IMR-90 (cell line): ENCODE data around the gene RAPSN. TPM values are rescaled to one million over a fixed set of nuclear protein-coding genes. Genes with fewer than 3 reads are reported as not detected.

Experiments
- ATAC-seq: fragments of 200-7000 bp; cut with Tn5 transposase; 2 replicates; pipeline ENCODE4 v1.9.1; 2020; ENCODE audit warnings: low read depth, mild to moderate bottlenecking, moderate library complexity
- BruUV-seq: library from RNA; stranded (reverse); fragments of 400-500 nt; replicated peaks from 2 replicates; lab custom pipeline; 2021; lab: Mats Ljungman, UMichigan
- CTCF ChIA-PET: fragments of 300-600 bp; formaldehyde crosslinking; extraction: SDS; loops from one replicate; lab custom pipeline; 2021; ENCODE audit warnings: antibody characterized with exemption; lab: Yijun Ruan, JAX
- POLR2A ChIA-PET: fragments of 300-600 bp; sonication (Branson Sonifier 250); formaldehyde crosslinking; loops from one replicate; lab custom pipeline; 2022; ENCODE audit warnings: antibody characterized with exemption; ENCODE audit not compliant: unreplicated experiment; lab: Charles Lee
- DNase-seq: peaks from one replicate; pipeline ENCODE4 v3.0.0; 2013
- H2AFZ ChIP-seq: replicated peaks from 2 replicates; pipeline ENCODE3; 2013; ENCODE audit warnings: low read length, mild to moderate bottlenecking; ENCODE audit not compliant: poor library complexity
- H2AK5ac ChIP-seq: 2 replicates; pipeline ENCODE4 v1.6.1; 2013; ENCODE audit warnings: low read depth, low read length, inconsistent platforms
- H2AK9ac ChIP-seq: replicated peaks from 2 replicates; pipeline ENCODE3; 2013; ENCODE audit warnings: mild to moderate bottlenecking, low read depth, low read length, moderate library complexity; ENCODE audit not compliant: poor library complexity
- H2BK120ac ChIP-seq: 2 replicates; pipeline ENCODE4 v1.6.1; 2013; ENCODE audit warnings: low read depth, low read length, inconsistent platforms
- H2BK15ac ChIP-seq: 3 replicates; pipeline ENCODE4 v1.6.1; 2013; ENCODE audit warnings: low read depth, low read length, inconsistent platforms
- H2BK20ac ChIP-seq: 2 replicates; pipeline ENCODE4 v1.6.1; 2013; ENCODE audit warnings: low read depth, mild to moderate bottlenecking, inconsistent platforms, low read length, moderate library complexity
- H2BK5ac ChIP-seq: 2 replicates; pipeline ENCODE4 v1.6.1; 2013; ENCODE audit warnings: mild to moderate bottlenecking, low read depth, low read length, inconsistent platforms; ENCODE audit not compliant: poor library complexity, severe bottlenecking
- H3K14ac ChIP-seq: replicated peaks from 2 replicates; pipeline ENCODE4 v1.6.1; 2013; ENCODE audit warnings: low read depth, low read length, inconsistent platforms
- H3K18ac ChIP-seq: 2 replicates; pipeline ENCODE4 v1.6.1; 2013; ENCODE audit warnings: low read depth, low read length, control low read depth
- H3K23ac ChIP-seq: 2 replicates; pipeline ENCODE4 v1.6.1; 2013; ENCODE audit warnings: low read depth, low read length, inconsistent platforms
- H3K27ac ChIP-seq: 2 replicates; pipeline ENCODE4 v1.5.1; 2013; ENCODE audit warnings: mild to moderate bottlenecking, control low read depth, low read length; ENCODE audit not compliant: insufficient read depth
- H3K27me3 ChIP-seq: 2 replicates; pipeline ENCODE4 v1.6.1; 2013; ENCODE audit warnings: low read length; ENCODE audit not compliant: control insufficient read depth, insufficient read depth
- H3K36me3 ChIP-seq: 2 replicates; pipeline ENCODE4 v1.6.1; 2013; ENCODE audit warnings: low read length, mixed read lengths; ENCODE audit not compliant: control insufficient read depth, insufficient read depth
- H3K4ac ChIP-seq: 2 replicates; pipeline ENCODE4 v1.6.1; 2013; ENCODE audit warnings: low read depth, low read length, inconsistent platforms
- H3K4me1 ChIP-seq: 2 replicates; pipeline ENCODE4 v1.6.1; 2013; ENCODE audit warnings: low read length, mixed read lengths; ENCODE audit not compliant: control insufficient read depth, insufficient read depth
- H3K4me2 ChIP-seq: 2 replicates; pipeline ENCODE4 v1.6.1; 2013; ENCODE audit warnings: low read depth, mild to moderate bottlenecking, control low read depth, low read length, moderate library complexity
- H3K4me3 ChIP-seq: 2 replicates; pipeline ENCODE4 v1.5.1; 2013; ENCODE audit warnings: low read depth, mild to moderate bottlenecking, control low read depth, low read length, moderate library complexity; ENCODE audit not compliant: insufficient read depth
- H3K56ac ChIP-seq: 2 replicates; pipeline ENCODE4 v1.6.1; 2013; ENCODE audit warnings: low read length, inconsistent platforms; ENCODE audit not compliant: insufficient read depth; ENCODE audit errors: extremely low read depth
- H3K79me1 ChIP-seq, 2 experiments: 2 replicates each; pipeline ENCODE4 v1.6.1; 2013; ENCODE audit warnings: low read length in 2 of 2, inconsistent platforms in 1 of 2, low read depth in 1 of 2
- H3K9ac ChIP-seq: 2 replicates; pipeline ENCODE4 v1.6.1; 2013; ENCODE audit warnings: low read depth, low read length, control low read depth
- H3K9me1 ChIP-seq: 2 replicates; pipeline ENCODE4 v1.6.1; 2013; ENCODE audit warnings: low read length, inconsistent platforms; ENCODE audit not compliant: insufficient read depth
- H3K9me3 ChIP-seq: 2 replicates; pipeline ENCODE4 v1.6.1; 2013; ENCODE audit warnings: low read length; ENCODE audit not compliant: control insufficient read depth, insufficient read depth
- H4K20me1 ChIP-seq: 2 replicates; pipeline ENCODE4 v1.6.1; 2013; ENCODE audit warnings: low read length, inconsistent platforms; ENCODE audit not compliant: insufficient read depth
- H4K5ac ChIP-seq: 2 replicates; pipeline ENCODE4 v1.6.1; 2013; ENCODE audit warnings: mild to moderate bottlenecking, low read depth, low read length, control low read depth
- H4K8ac ChIP-seq, 2 experiments: 2 replicates each; pipeline ENCODE4 v1.6.1; 2013; ENCODE audit warnings: low read depth in 2 of 2, low read length in 2 of 2, control low read depth in 1 of 2, inconsistent platforms in 1 of 2
- H4K91ac ChIP-seq: 2 replicates; pipeline ENCODE4 v1.6.1; 2013; ENCODE audit warnings: low read depth, low read length, inconsistent platforms; ENCODE audit not compliant: insufficient read depth
- BHLHE40 ChIP-seq: fragments of 150-350 bp; IDR thresholded peaks from 2 replicates; pipeline ENCODE4 v1.6.1; 2016; ENCODE audit warnings: mild to moderate bottlenecking, low read depth, low read length
- CEBPB ChIP-seq: IDR thresholded peaks from 2 replicates; pipeline ENCODE4 v1.6.1; 2012; ENCODE audit warnings: low read depth, low read length, improper control_type of control experiment
- CHD1 ChIP-seq: IDR thresholded peaks from 2 replicates; pipeline ENCODE4 v1.6.1; 2012; ENCODE audit warnings: low read depth, low read length, improper control_type of control experiment
- FOS ChIP-seq: fragments of 150-350 bp; IDR thresholded peaks from 2 replicates; pipeline ENCODE4 v1.6.1; 2016; ENCODE audit warnings: low read depth, low read length
- MAFK ChIP-seq: IDR thresholded peaks from 2 replicates; pipeline ENCODE4 v1.6.1; 2012; ENCODE audit warnings: low read depth, low read length, improper control_type of control experiment
- MAZ ChIP-seq: IDR thresholded peaks from 2 replicates; pipeline ENCODE4 v1.6.1; 2012; ENCODE audit warnings: low read depth, mild to moderate bottlenecking, low read length, improper control_type of control experiment, moderate library complexity, borderline replicate concordance
- POLR2A ChIP-seq: IDR thresholded peaks from 2 replicates; pipeline ENCODE4 v1.6.1; 2012; ENCODE audit warnings: mild to moderate bottlenecking, low read depth, low read length
- RAD21 ChIP-seq: IDR thresholded peaks from 2 replicates; pipeline ENCODE4 v1.6.1; 2012; ENCODE audit warnings: low read length, improper control_type of control experiment
- RCOR1 ChIP-seq: IDR thresholded peaks from 2 replicates; pipeline ENCODE4 v1.6.1; 2012; ENCODE audit warnings: mild to moderate bottlenecking, low read length, improper control_type of control experiment; ENCODE audit not compliant: insufficient replicate concordance
- RFX5 ChIP-seq: IDR thresholded peaks from 2 replicates; pipeline ENCODE4 v1.8.0; 2012; ENCODE audit warnings: low read depth, mild to moderate bottlenecking, low read length, moderate library complexity
- SMC3 ChIP-seq: fragments of 150-350 bp; IDR thresholded peaks from 2 replicates; pipeline ENCODE4 v1.6.1; 2016; ENCODE audit warnings: low read depth, mild to moderate bottlenecking, antibody characterized with exemption, low read length, moderate library complexity
- WGBS, 2 experiments: methylation state at CpG; one replicate each; pipeline versions ENCODE4 v1.1.5 to v1.1.7; 2013; ENCODE audit warnings: missing lambda C conversion rate in 2 of 2; ENCODE audit not compliant: insufficient read length in 1 of 2; ENCODE audit errors: extremely low coverage in 2 of 2; 5-methylcytosine and 5-hydroxymethylcytosine counted together
- dilution Hi-C: fragments of 300-500 bp; cut with HindIII; formaldehyde crosslinking; loops from one replicate; pipeline ENCODE4 v1.14.3; 2018; ENCODE audit warnings: low sequenced_read_pairs; ENCODE audit not compliant: unreplicated experiment
- in situ Hi-C: fragments of 300-500 bp; cut with MboI; formaldehyde crosslinking; loops from 3 replicates; pipeline ENCODE4 v1.14.3; 2019; ENCODE audit warnings: low sequenced_read_pairs, inconsistent platforms, mixed read lengths
- intact Hi-C: fragments of 100-400 bp; cut with micrococcal nuclease; formaldehyde crosslinking; loops from 2 replicates; pipeline ENCODE4 v1.10.0; 2022
- polyA plus RNA-seq, 3 experiments: library from polyadenylated mRNA; depleted of rRNA; stranded (reverse); fragments of >200 nt; gene quantifications; 2 replicates each; pipeline ENCODE4 v1.2.3, GENCODE V29; 2012; ENCODE audit warnings: low replicate concordance in 1 of 3
- total RNA-seq: library from RNA; depleted of rRNA; stranded (reverse); fragments of >200 nt; gene quantifications from 2 replicates; pipeline ENCODE4 v1.2.3, GENCODE V29; 2012
- TF ChIP-seq, protein P1 (sequence below): conservative IDR thresholded peaks from 2 replicates; pipeline ENCODE4 v1.5.1; 2012; ENCODE audit warnings: mild to moderate bottlenecking, low read depth, low read length, improper control_type of control experiment
- TF ChIP-seq, protein P2 (sequence below): fragments of 150-350 bp; IDR thresholded peaks from 2 replicates; pipeline ENCODE4 v1.6.1; 2017; ENCODE audit warnings: mild to moderate bottlenecking, antibody characterized with exemption, low read length, low read depth
- TF ChIP-seq, protein P3 (sequence below): fragments of 150-350 bp; IDR thresholded peaks from 2 replicates; pipeline ENCODE4 v1.6.1; 2016; ENCODE audit warnings: low read depth, mild to moderate bottlenecking, low read length, moderate library complexity, borderline replicate concordance

The RAPSN gene
- total and polyA plus RNA-seq, 2 of the 4 experiments (the other 2 are of a cell fraction) = 0.03 TPM; not detected in 1

DNA sequence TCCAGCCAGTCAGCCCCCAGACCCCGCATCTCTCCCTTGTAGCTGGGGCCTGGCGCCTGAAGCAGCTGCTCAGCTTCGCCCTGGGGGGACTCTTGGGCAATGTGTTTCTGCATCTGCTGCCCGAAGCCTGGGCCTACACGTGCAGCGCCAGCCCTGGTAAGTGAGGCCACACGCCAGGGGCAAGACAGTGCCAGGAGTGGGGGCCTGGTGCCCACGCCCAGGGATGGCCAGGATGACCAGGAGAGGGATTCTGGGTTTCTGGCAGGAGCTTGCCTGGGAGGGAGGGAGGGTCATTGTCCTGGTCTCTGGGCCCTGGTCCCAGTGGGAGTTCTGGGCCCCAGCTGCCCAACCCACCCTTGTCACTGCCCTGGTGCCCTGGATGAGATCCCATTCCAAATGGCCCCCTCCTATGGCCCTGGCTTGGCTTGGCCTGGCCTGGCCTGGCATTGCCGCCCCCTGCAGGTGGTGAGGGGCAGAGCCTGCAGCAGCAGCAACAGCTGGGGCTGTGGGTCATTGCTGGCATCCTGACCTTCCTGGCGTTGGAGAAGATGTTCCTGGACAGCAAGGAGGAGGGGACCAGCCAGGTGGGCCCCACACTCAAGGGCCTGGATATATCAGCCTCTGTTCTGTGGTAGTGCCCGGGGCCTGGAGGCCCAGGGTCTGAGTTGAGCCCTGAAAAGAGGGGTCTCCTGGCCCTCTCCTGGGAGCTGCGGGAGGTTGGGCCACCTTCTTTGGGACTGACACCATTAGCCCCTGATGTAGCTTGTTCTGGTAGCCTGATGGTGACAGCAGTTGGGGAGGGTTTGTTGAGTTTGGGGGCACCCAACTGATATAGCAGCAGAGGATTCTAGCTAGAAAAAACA lies 36.8 kb downstream of the RAPSN start:
- 100% methylated on average over 1 of the region's 12 CpGs; no CpG with 5 or more reads in 1 of the 2 experiments for WGBS, 2 experiments
- BruUV-seq = no TSS peak
- peak; percentile 26 for DNase-seq
- TF ChIP-seq, protein P1, sequence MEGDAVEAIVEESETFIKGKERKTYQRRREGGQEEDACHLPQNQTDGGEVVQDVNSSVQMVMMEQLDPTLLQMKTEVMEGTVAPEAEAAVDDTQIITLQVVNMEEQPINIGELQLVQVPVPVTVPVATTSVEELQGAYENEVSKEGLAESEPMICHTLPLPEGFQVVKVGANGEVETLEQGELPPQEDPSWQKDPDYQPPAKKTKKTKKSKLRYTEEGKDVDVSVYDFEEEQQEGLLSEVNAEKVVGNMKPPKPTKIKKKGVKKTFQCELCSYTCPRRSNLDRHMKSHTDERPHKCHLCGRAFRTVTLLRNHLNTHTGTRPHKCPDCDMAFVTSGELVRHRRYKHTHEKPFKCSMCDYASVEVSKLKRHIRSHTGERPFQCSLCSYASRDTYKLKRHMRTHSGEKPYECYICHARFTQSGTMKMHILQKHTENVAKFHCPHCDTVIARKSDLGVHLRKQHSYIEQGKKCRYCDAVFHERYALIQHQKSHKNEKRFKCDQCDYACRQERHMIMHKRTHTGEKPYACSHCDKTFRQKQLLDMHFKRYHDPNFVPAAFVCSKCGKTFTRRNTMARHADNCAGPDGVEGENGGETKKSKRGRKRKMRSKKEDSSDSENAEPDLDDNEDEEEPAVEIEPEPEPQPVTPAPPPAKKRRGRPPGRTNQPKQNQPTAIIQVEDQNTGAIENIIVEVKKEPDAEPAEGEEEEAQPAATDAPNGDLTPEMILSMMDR = peak; percentile 65
- TF ChIP-seq RCOR1 (no peak), MAFK (no peak), CHD1 (no peak), FOS (no peak), RFX5 (no peak), RAD21 (peak; percentile 46), MAZ (no peak), POLR2A (no peak), BHLHE40 (no peak), CEBPB (no peak), SMC3 (0 out of 2 replicates have a peak, but pooled peaks have one; percentile 22)
- TF ChIP-seq, protein P2, sequence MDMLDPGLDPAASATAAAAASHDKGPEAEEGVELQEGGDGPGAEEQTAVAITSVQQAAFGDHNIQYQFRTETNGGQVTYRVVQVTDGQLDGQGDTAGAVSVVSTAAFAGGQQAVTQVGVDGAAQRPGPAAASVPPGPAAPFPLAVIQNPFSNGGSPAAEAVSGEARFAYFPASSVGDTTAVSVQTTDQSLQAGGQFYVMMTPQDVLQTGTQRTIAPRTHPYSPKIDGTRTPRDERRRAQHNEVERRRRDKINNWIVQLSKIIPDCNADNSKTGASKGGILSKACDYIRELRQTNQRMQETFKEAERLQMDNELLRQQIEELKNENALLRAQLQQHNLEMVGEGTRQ = no peak
- TF ChIP-seq, protein P3, sequence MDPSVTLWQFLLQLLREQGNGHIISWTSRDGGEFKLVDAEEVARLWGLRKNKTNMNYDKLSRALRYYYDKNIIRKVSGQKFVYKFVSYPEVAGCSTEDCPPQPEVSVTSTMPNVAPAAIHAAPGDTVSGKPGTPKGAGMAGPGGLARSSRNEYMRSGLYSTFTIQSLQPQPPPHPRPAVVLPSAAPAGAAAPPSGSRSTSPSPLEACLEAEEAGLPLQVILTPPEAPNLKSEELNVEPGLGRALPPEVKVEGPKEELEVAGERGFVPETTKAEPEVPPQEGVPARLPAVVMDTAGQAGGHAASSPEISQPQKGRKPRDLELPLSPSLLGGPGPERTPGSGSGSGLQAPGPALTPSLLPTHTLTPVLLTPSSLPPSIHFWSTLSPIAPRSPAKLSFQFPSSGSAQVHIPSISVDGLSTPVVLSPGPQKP = no peak

More for the DNA sequence above, 36.8 kb downstream of the RAPSN start:
- H3K9me1 ChIP-seq = peaks cover 13% of the 10 kb centered on the region
- no peak for ATAC-seq
- no peak overlapping the region for H3K56ac ChIP-seq
- peak overlapping the region; percentile 4 for H2BK5ac ChIP-seq
- H4K20me1 ChIP-seq = peaks cover 31% of the 10 kb centered on the region; the same call in 1 of the 2 replicates
- H3K27ac ChIP-seq = peak overlapping the region; percentile 27; the same call in 1 of the 2 replicates
- intact Hi-C loops (no loop called here), in situ Hi-C loops (no loop called here), dilution Hi-C loops (no loop called here)
- peak overlapping the region; percentile 42; the same call in 1 of the 2 replicates for H2AK5ac ChIP-seq
- H3K4me1 ChIP-seq = peaks cover 54% of the 10 kb centered on the region
- no peaks in the 10 kb centered on the region for H3K27me3 ChIP-seq
- no peak overlapping the region for H2BK120ac ChIP-seq
- no peak overlapping the region for H3K23ac ChIP-seq
- ChIA-PET POLR2A (interaction anchor here (0.6 kb wide), 2 partner anchors 19 to 232 kb away, joined by 3 to 4 read pairs; no protein-coding TSS in a partner anchor), CTCF (interaction anchor here (0.6 kb wide), 1 partner anchor 468 kb away, joined by 4 read pairs; no protein-coding TSS in a partner anchor)
- no peak overlapping the region for H3K14ac ChIP-seq
- H3K4ac ChIP-seq = no peak overlapping the region
- H3K4me2 ChIP-seq = no peak overlapping the region
- H2BK15ac ChIP-seq = no peak overlapping the region
- no peak overlapping the region for H4K5ac ChIP-seq
- no peak overlapping the region for H4K91ac ChIP-seq
- H3K4me3 ChIP-seq = no peak overlapping the region
- no peak overlapping the region for H3K18ac ChIP-seq
- H2AFZ ChIP-seq = peak overlapping the region; percentile 26
- H3K79me1 ChIP-seq = peaks cover 15 to 67% of the 10 kb centered on the region in 2 experiments; a peak in 3 of 4 replicates
- peak overlapping the region; percentile 4 for H2AK9ac ChIP-seq
- no peaks in the 10 kb centered on the region for H3K9me3 ChIP-seq
- peaks cover 51% of the 10 kb centered on the region for H3K36me3 ChIP-seq
- H4K8ac ChIP-seq = no peak overlapping the region; a peak in 1 of 4 replicates
- H3K9ac ChIP-seq = no peak overlapping the region
- no peak overlapping the region for H2BK20ac ChIP-seq
